Natural killer cell (primary cell): ENCODE data around the gene ADCY4. TPM values are rescaled to one million over a fixed set of nuclear protein-coding genes. Genes with fewer than 3 reads are reported as not detected.

Experiments used
- ATAC-seq, 3 donors: fragments of 150-1000 bp in 2 of 3; fragments of 200-7000 bp in 1 of 3; cut with Tn5 transposase; 1 replicate in 1 of 3; 2 replicates in 2 of 3; pipeline ENCODE4 v1.10.0; 2021; ENCODE audit warnings: mild to moderate bottlenecking in 2 of 3, moderate library complexity in 2 of 3
- DNase-seq, 2 donors: peaks; one replicate each; pipeline versions ENCODE4 v3.0.0 to v3.0.0-alpha.2; 2013 to 2021; ENCODE audit warnings: mixed read lengths in 1 of 2
- H3K27ac ChIP-seq: one replicate; pipeline ENCODE4 v1.5.1; 2013; ENCODE audit warnings: mild to moderate bottlenecking, low read length
- H3K27me3 ChIP-seq: one replicate; pipeline ENCODE4 v1.6.1; 2013; ENCODE audit warnings: low read length; ENCODE audit not compliant: control insufficient read depth, insufficient read depth
- H3K36me3 ChIP-seq: one replicate; pipeline ENCODE4 v1.6.1; 2013; ENCODE audit warnings: low read length; ENCODE audit not compliant: control insufficient read depth, insufficient read depth
- H3K4me1 ChIP-seq: one replicate; pipeline ENCODE4 v1.6.1; 2013; ENCODE audit warnings: low read length; ENCODE audit not compliant: control insufficient read depth, insufficient read depth
- H3K4me3 ChIP-seq: one replicate; pipeline ENCODE4 v1.5.1; 2013; ENCODE audit warnings: low read length
- H3K9me3 ChIP-seq: one replicate; pipeline ENCODE4 v1.6.1; 2013; ENCODE audit warnings: low read length; ENCODE audit not compliant: control insufficient read depth, insufficient read depth
- H3K27ac Mint-ChIP-seq, 2 donors: one replicate each; pipeline ENCODE4 v1.8.0; 2022; ENCODE audit warnings: mild to moderate bottlenecking in 2 of 2, mixed read lengths in 2 of 2, moderate library complexity in 1 of 2
- H3K27me3 Mint-ChIP-seq, 2 donors: one replicate each; pipeline ENCODE4 v1.8.0; 2022; ENCODE audit warnings: low read depth in 2 of 2, mixed read lengths in 2 of 2
- H3K36me3 Mint-ChIP-seq: one replicate; pipeline ENCODE4 v1.8.0; 2022; ENCODE audit warnings: mixed read lengths
- H3K4me1 Mint-ChIP-seq, 2 donors: one replicate each; pipeline ENCODE4 v1.8.0; 2022; ENCODE audit warnings: mixed read lengths in 2 of 2
- H3K4me3 Mint-ChIP-seq: one replicate; pipeline ENCODE4 v1.8.0; 2022; ENCODE audit warnings: mild to moderate bottlenecking, moderate library complexity, mixed read lengths
- H3K9me3 Mint-ChIP-seq, 2 donors: one replicate each; pipeline ENCODE4 v1.8.0; 2022; ENCODE audit warnings: mixed read lengths in 2 of 2
- CTCF ChIP-seq: fragments of 200-600 bp; IDR thresholded peaks from one replicate; pipeline ENCODE4 v1.8.0; 2022; ENCODE audit warnings: antibody characterized with exemption
- WGBS: methylation state at CpG from one replicate; pipeline ENCODE4 v1.1.7; 2013; ENCODE audit warnings: missing lambda C conversion rate; ENCODE audit not compliant: insufficient coverage; 5-methylcytosine and 5-hydroxymethylcytosine counted together
- intact Hi-C: fragments of 100-400 bp; cut with micrococcal nuclease; formaldehyde crosslinking; loops from one replicate; pipeline ENCODE4 v1.14.2; 2022
- total RNA-seq, 4 donors: library from RNA; stranded (reverse); fragments of 120-200 nt in 1 of 4; gene quantifications; one replicate each; pipeline versions ENCODE4 v1.2.3 to v1.2.4, GENCODE V29; 2013 to 2022

Gene ADCY4
- total RNA-seq, 3 donors from 2014 or later (not counting 1 experiment from before 2014, with no cell fraction given): 9.8 to 17.6 (median 11.3) TPM

GRCh38 chr14:24298892-24299254 lies 36.0 kb downstream of the ADCY4 start:
- Mint-ChIP-seq H3K4me1 (peaks cover 42 to 55% of the 10 kb centered on the region in 2 donors), H3K27me3 (no peaks in the 10 kb centered on the region), H3K9me3 (no peaks in the 10 kb centered on the region), H3K27ac (peak overlapping the region; percentile 91 to 92), H3K4me3 (peak overlapping the region; percentile 91), H3K36me3 (peaks cover 5% of the 10 kb centered on the region)
- Histone ChIP-seq H3K36me3 (peaks cover 39% of the 10 kb centered on the region), H3K4me1 (peaks cover 25% of the 10 kb centered on the region), H3K9me3 (no peaks in the 10 kb centered on the region), H3K27ac (peak overlapping the region; percentile 61), H3K4me3 (peak overlapping the region; percentile 51), H3K27me3 (no peaks in the 10 kb centered on the region)
- 56% methylated on average over 7 of the region's 7 CpGs for WGBS
- ATAC-seq (peak in 1 of 3 donors; percentile 2), DNase-seq (peak in 1 of 2 donors; percentile 23)
- TF ChIP-seq CTCF: no peak
- intact Hi-C loops: loop anchor here (1.0 to 2.0 kb wide), 4 partner anchors 28 to 184 kb away; partner anchors contain the start of genes IPO4 and RABGGTA

GRCh38 chr14:24297190-24297964 lies 37.5 kb downstream of the ADCY4 start:
- Histone ChIP-seq H3K27ac (peak overlapping the region; percentile 30), H3K36me3 (peaks cover 31% of the 10 kb centered on the region), H3K4me3 (no peak overlapping the region), H3K4me1 (peaks cover 25% of the 10 kb centered on the region), H3K9me3 (no peaks in the 10 kb centered on the region), H3K27me3 (no peaks in the 10 kb centered on the region)
- H3K27me3 Mint-ChIP-seq: no peaks in the 10 kb centered on the region
- DNase-seq: peak in 1 of 2 donors; percentile 49
- H3K9me3 Mint-ChIP-seq: no peaks in the 10 kb centered on the region
- peak overlapping the region; percentile 58 to 63 for H3K27ac Mint-ChIP-seq
- WGBS: 52% methylated on average over 5 of the region's 5 CpGs
- peak; percentile 4 for TF ChIP-seq CTCF
- peak overlapping the region; percentile 10 for H3K4me3 Mint-ChIP-seq
- H3K36me3 Mint-ChIP-seq: peaks cover 5% of the 10 kb centered on the region
- intact Hi-C loops: loop anchor here (2.0 kb wide), 1 partner anchor 81 kb away; the partner anchor contains the start of gene MDP1
- peaks cover 42 to 54% of the 10 kb centered on the region in 2 donors for H3K4me1 Mint-ChIP-seq
- no peak for ATAC-seq

GRCh38 chr14:24296341-24297157 lies 38.3 kb downstream of the ADCY4 start:
- intact Hi-C loops: loop anchor here (2.0 kb wide), 1 partner anchor 80 kb away; the partner anchor contains the start of gene MDP1
- Mint-ChIP-seq H3K4me1 (peaks cover 34 to 46% of the 10 kb centered on the region in 2 donors), H3K36me3 (peaks cover 5% of the 10 kb centered on the region), H3K4me3 (peak overlapping the region; percentile 10), H3K27me3 (no peaks in the 10 kb centered on the region), H3K9me3 (no peaks in the 10 kb centered on the region), H3K27ac (peak overlapping the region; percentile 58 to 63)
- ATAC-seq (peak; percentile 74 to 85 (median 76)), DNase-seq (peak; percentile 62 to 90)
- WGBS: 78% methylated on average over 12 of the region's 12 CpGs
- peaks cover 31% of the 10 kb centered on the region for H3K36me3 ChIP-seq
- no peaks in the 10 kb centered on the region for H3K9me3 ChIP-seq
- no peaks in the 10 kb centered on the region for H3K27me3 ChIP-seq
- no peak overlapping the region for H3K4me3 ChIP-seq
- peaks cover 25% of the 10 kb centered on the region for H3K4me1 ChIP-seq
- peak overlapping the region; percentile 30 for H3K27ac ChIP-seq
- TF ChIP-seq CTCF: peak; percentile 76
